Measurements from ENCODE around the gene WWOX. TPM values are rescaled to one million over a fixed set of nuclear protein-coding genes. Genes with fewer than 3 reads are reported as not detected.

WWOX gene
- total and polyA plus RNA-seq, 4 donors = 5.4 to 61.5 (median 18.4) TPM

DNA sequence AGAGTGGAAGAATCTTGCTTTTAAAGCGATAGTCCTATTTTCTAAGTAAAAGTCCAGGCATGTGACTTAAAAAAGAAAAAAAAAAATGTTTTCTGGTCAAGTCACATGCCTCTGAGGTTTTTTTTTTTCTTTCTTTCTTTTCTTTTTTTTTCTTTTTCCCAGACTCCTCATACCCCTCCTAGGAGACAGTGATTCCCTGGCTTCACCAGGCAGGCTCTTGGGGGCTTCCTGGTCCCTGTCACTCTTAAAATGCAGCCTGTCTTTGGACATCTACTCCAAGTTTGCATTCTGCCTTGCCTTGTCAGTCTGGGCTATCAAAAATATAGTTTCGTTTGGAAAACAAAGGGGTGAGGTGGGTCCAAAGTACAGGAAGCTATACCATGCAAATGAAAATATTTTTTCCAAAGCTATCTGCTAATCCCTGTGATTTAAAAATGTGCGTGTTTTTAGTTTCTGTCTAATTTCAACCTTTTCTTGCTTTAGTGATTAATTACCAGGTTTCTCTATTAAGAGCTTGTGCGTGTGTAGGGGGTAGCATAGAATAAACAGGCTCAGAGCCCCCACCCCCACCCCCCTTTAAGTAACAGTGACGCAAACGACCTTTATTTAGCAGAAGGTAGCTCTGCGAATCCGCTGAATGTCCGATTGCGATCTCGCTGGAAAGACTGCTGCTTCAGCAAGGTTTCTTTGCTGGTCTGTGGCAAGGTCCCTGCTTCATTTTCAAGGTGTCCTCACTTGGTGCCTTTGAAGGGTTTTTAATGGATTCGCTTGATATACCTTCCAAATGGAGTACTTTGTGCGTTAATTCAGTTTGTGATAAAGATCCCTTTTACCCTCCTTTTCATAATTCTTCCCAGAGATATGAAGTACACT lies 510.2 kb downstream of the WWOX start:
- Histone ChIP-seq H3K27me3 (ENCODE audit: control insufficient read depth in 3 of 3, insufficient read depth in 3 of 3, low read length in 2 of 3) (no peaks in the 10 kb centered on the region), H3K9me3 (ENCODE audit: control insufficient read depth in 4 of 4, insufficient read depth in 3 of 4, low read length in 3 of 4) (no peaks in the 10 kb centered on the region), H3K27ac (ENCODE audit: low read depth in 1 of 2, low read length in 1 of 2) (no peak overlapping the region), H3K9ac (ENCODE audit: insufficient read depth in 1 of 2, low read length in 2 of 2) (no peak overlapping the region), H3K4me3 (no peak overlapping the region), H3K4me1 (ENCODE audit: control insufficient read depth in 5 of 5, insufficient read depth in 5 of 5, low read length in 5 of 5) (peaks cover 0 to 9% (median 3%) of the 10 kb centered on the region in 5 donors), H3K36me3 (ENCODE audit: control insufficient read depth in 4 of 4, insufficient read depth in 4 of 4, low read length in 4 of 4) (no peaks in the 10 kb centered on the region)
- no peak for DNase-seq
- WGBS, 2 donors = 76 to 84% methylated on average over 13 of the region's 13 CpGs
- ATAC-seq (ENCODE audit: insufficient read depth, low FRiP score) = no peak
- TF ChIP-seq, protein P1, sequence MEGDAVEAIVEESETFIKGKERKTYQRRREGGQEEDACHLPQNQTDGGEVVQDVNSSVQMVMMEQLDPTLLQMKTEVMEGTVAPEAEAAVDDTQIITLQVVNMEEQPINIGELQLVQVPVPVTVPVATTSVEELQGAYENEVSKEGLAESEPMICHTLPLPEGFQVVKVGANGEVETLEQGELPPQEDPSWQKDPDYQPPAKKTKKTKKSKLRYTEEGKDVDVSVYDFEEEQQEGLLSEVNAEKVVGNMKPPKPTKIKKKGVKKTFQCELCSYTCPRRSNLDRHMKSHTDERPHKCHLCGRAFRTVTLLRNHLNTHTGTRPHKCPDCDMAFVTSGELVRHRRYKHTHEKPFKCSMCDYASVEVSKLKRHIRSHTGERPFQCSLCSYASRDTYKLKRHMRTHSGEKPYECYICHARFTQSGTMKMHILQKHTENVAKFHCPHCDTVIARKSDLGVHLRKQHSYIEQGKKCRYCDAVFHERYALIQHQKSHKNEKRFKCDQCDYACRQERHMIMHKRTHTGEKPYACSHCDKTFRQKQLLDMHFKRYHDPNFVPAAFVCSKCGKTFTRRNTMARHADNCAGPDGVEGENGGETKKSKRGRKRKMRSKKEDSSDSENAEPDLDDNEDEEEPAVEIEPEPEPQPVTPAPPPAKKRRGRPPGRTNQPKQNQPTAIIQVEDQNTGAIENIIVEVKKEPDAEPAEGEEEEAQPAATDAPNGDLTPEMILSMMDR (IDR thresholded peaks at IDR 0.05; ENCODE audit: control extremely low read depth, extremely low read depth) = no peak

DNA sequence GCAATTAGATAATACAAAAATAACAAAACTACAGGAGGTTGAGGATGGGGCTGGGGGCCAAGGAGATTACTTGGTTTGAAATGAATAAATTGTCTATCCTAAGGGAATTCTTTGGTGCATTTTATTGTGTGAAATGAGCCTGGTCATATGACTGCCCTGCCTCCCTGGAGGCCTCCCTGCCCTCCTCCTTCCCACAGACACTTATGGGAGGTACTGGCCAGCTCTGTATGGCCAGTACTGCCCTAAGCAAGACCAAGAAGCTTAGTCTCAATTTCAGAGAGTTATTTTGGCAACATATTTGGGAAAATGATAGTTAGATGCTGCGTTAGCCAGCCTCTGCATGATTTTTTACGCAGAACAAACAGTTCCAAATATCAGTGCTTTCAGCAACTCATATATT lies 511.9 kb downstream of the WWOX start:
- WGBS, 2 donors = 98 to 99% methylated on average over 2 of the region's 2 CpGs
- H3K9ac ChIP-seq (ENCODE audit: insufficient read depth in 1 of 2, low read length in 2 of 2) = no peak overlapping the region
- H3K27me3 ChIP-seq (ENCODE audit: control insufficient read depth in 3 of 3, insufficient read depth in 3 of 3, low read length in 2 of 3) = no peaks in the 10 kb centered on the region
- TF ChIP-seq, protein P1 (IDR thresholded peaks at IDR 0.05; ENCODE audit: control extremely low read depth, extremely low read depth) = no peak
- no peak overlapping the region for H3K4me3 ChIP-seq
- no peak overlapping the region for H3K27ac ChIP-seq (ENCODE audit: low read depth in 1 of 2, low read length in 1 of 2)
- no peaks in the 10 kb centered on the region for H3K9me3 ChIP-seq (ENCODE audit: control insufficient read depth in 4 of 4, insufficient read depth in 3 of 4, low read length in 3 of 4)
- H3K36me3 ChIP-seq (ENCODE audit: control insufficient read depth in 4 of 4, insufficient read depth in 4 of 4, low read length in 4 of 4) = no peaks in the 10 kb centered on the region
- H3K4me1 ChIP-seq (ENCODE audit: control insufficient read depth in 5 of 5, insufficient read depth in 5 of 5, low read length in 5 of 5) = peaks cover 0 to 8% (median 2%) of the 10 kb centered on the region in 5 donors
- no peak for DNase-seq
- no peak for ATAC-seq (ENCODE audit: insufficient read depth, low FRiP score)

GRCh38 chr16:78619811-78620210 lies 520.4 kb downstream of the WWOX start:
- 62 to 81% methylated on average over 3 of the region's 3 CpGs for WGBS, 2 donors
- peaks cover 0 to 12% (median 2%) of the 10 kb centered on the region in 5 donors for H3K4me1 ChIP-seq (ENCODE audit: control insufficient read depth in 5 of 5, insufficient read depth in 5 of 5, low read length in 5 of 5)
- DNase-seq = no peak
- H3K4me3 ChIP-seq = no peak overlapping the region
- no peak for ATAC-seq (ENCODE audit: insufficient read depth, low FRiP score)
- no peak overlapping the region for H3K9ac ChIP-seq (ENCODE audit: insufficient read depth in 1 of 2, low read length in 2 of 2)
- H3K9me3 ChIP-seq (ENCODE audit: control insufficient read depth in 4 of 4, insufficient read depth in 3 of 4, low read length in 3 of 4) = peaks cover 0 to 5% (median 2%) of the 10 kb centered on the region in 4 donors
- no peaks in the 10 kb centered on the region for H3K27me3 ChIP-seq (ENCODE audit: control insufficient read depth in 3 of 3, insufficient read depth in 3 of 3, low read length in 2 of 3)
- no peaks in the 10 kb centered on the region for H3K36me3 ChIP-seq (ENCODE audit: control insufficient read depth in 4 of 4, insufficient read depth in 4 of 4, low read length in 4 of 4)
- TF ChIP-seq, protein P1 (IDR thresholded peaks at IDR 0.05; ENCODE audit: control extremely low read depth, extremely low read depth) = no peak
- H3K27ac ChIP-seq (ENCODE audit: low read depth in 1 of 2, low read length in 1 of 2) = no peak overlapping the region
